DOHH2 (cell line): ENCODE results near the gene NF1.

ENCODE experiments used
- CTCF ChIP-seq: fragments of 200-600 bp; sonication (generic); IDR thresholded peaks from one replicate; pipeline ENCODE4 v1.5.1; 2014; ENCODE audit warnings: antibody characterized with exemption, mild to moderate bottlenecking, low read depth, low read length; ENCODE audit not compliant: poor library complexity, severe bottlenecking
- EZH2phosphoT487 ChIP-seq: fragments of 200-600 bp; sonication (generic); IDR thresholded peaks from 2 replicates; pipeline ENCODE4 v1.6.1; 2017; ENCODE audit warnings: borderline replicate concordance, mild to moderate bottlenecking, antibody characterized with exemption, low read length, moderate library complexity, mixed read lengths

DNA sequence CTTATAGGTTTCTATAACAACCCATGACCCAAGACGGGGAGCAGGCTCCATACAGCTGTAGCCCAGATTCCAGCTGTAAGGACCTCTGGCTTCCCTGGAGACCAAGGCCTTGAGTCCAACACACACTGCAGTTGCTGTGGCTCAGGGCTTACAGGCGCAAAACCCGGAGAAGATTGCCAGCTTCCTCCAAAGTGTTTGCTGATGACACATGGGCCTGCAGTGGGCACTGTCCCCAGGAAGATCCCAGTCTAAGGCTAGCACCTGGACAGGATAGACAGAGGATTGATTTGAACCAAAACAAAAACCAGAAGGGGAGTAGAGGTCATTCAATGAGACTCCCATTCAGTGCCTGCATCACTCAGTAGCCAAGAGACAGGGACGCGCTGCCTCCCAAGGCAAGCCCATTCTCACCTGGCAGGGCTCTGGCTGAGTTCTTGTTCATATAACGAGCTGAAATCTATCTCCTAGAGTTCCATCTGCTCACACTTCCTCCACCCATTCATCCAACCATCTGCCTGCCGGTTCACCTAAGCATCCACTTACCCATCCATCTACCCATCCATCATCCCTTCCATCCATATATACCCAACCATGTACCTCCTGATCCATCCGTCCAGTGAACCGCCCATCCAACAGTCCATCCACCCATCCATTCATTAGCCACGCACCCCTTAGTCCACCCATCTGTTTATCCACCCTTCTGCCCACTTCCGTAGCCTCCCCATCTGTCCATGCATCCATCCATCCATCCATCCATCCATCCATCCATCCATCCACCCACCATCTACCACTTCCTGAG lies 306.9 kb downstream of the NF1 start:
- no peak for TF ChIP-seq CTCF
- TF ChIP-seq EZH2phosphoT487: no peak
